Measurements from ENCODE around the gene RNF149.

DNA sequence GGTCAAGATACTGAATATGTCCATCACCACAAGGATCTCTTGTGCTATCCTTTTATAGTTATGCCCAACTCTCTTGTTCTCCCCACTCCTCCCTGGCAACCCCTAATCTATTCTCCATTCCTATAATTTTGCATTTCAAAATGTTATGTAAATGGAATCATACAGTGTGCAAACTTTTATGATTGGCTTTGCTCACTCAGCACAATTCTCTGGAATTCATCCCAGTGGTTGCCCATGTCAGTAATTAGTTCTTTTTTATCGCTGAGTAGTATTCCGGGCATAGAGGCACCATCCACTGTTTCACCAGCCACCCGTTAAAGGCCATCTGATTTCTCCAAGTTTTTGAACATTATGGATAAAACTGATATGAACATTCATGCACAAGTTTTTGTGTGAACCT is 38.4 kb upstream of the RNF149 start:
- TF ChIP-seq POLR2AphosphoS5 (IDR thresholded peaks at IDR 0.05; ENCODE audit: borderline replicate concordance, low read depth, low read length) = no peak
- no peak for TF ChIP-seq FOXP2 (optimal IDR thresholded peaks at IDR 0.05; ENCODE audit: control extremely low read depth, extremely low read length, insufficient read depth)

Measured in SK-N-MC (cell line).